Measurements from ENCODE around the gene PIP5K1B.

The PIP5K1B gene

DNA sequence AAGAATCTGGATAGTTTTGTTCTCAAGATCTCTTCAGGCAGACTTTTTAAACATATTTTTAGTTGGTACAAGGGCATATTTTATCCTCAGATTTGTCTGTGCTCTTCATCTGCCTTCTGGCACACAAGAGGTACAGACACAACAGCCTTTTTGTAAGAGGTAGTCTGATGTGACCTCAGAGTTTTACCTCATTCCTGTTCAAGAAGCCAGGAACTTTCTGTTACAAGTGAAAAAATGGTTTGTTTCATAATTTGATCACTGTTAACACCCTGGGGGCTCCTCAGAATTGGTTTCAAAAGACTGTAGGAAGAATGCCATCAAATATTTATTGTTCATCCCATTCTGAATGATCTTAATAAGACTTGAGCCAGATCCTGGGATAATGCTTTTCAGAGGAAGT lies 172.2 kb downstream of the PIP5K1B start:
- H3K4me3 Mint-ChIP-seq: no peak overlapping the region
- no peaks in the 10 kb centered on the region for H3K9me3 Mint-ChIP-seq
- H3K27ac Mint-ChIP-seq: no peak overlapping the region
- peaks cover 4% of the 10 kb centered on the region for H3K27me3 Mint-ChIP-seq (ENCODE audit: low read depth)
- peaks cover 3% of the 10 kb centered on the region for H3K36me3 Mint-ChIP-seq (ENCODE audit: low read depth)
- H3K4me1 Mint-ChIP-seq (ENCODE audit: low read depth): no peaks in the 10 kb centered on the region

GRCh38 chr9:68878450-68878849 lies 173.4 kb downstream of the PIP5K1B start:
- H3K9me3 Mint-ChIP-seq: no peaks in the 10 kb centered on the region
- H3K36me3 Mint-ChIP-seq (ENCODE audit: low read depth): peaks cover 3% of the 10 kb centered on the region
- H3K27me3 Mint-ChIP-seq (ENCODE audit: low read depth): peaks cover 4% of the 10 kb centered on the region
- no peak overlapping the region for H3K4me3 Mint-ChIP-seq
- no peak overlapping the region for H3K27ac Mint-ChIP-seq
- H3K4me1 Mint-ChIP-seq (ENCODE audit: low read depth): no peaks in the 10 kb centered on the region

- Mint-ChIP-seq H3K27me3 (ENCODE audit: low read depth) (peaks cover 4% of the 10 kb centered on the region), H3K27ac (no peak overlapping the region), H3K4me3 (no peak overlapping the region), H3K4me1 (ENCODE audit: low read depth) (peaks cover 9% of the 10 kb centered on the region), H3K36me3 (ENCODE audit: low read depth) (peaks cover 6% of the 10 kb centered on the region), H3K9me3 (no peaks in the 10 kb centered on the region)
Observed at GRCh38 chr9:68883224-68883623, 178.2 kb downstream of the PIP5K1B start.

- Mint-ChIP-seq H3K9me3 (no peaks in the 10 kb centered on the region), H3K27ac (peak overlapping the region; percentile 5), H3K36me3 (ENCODE audit: low read depth) (peaks cover 3% of the 10 kb centered on the region), H3K4me1 (ENCODE audit: low read depth) (peaks cover 13% of the 10 kb centered on the region), H3K4me3 (no peak overlapping the region), H3K27me3 (ENCODE audit: low read depth) (no peaks in the 10 kb centered on the region)
Observed at GRCh38 chr9:68887232-68887631, 182.2 kb downstream of the PIP5K1B start.

DNA sequence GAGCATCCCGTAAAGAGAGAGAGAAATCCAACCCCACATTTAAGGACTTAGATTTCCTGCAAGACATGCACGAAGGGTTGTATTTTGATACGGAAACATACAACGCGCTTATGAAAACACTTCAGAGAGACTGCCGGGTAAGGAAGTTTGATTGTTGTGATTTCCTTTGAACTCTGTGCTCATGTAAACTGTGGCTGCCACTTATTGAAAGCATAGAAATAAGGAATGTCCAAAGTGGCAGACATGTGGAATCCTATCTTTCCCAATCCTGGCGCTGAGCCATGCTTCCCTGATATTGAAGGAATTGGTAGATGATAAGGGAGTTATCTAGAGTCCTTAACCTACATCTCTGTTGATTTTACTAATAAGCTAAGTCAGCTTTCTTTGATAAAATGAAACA lies 189.5 kb downstream of the PIP5K1B start:
- peaks cover 48% of the 10 kb centered on the region for H3K4me1 Mint-ChIP-seq (ENCODE audit: low read depth)
- no peaks in the 10 kb centered on the region for H3K9me3 Mint-ChIP-seq
- H3K27ac Mint-ChIP-seq: peak overlapping the region; percentile 47
- H3K4me3 Mint-ChIP-seq: peak overlapping the region; percentile 69
- H3K36me3 Mint-ChIP-seq (ENCODE audit: low read depth): peaks cover 4% of the 10 kb centered on the region
- no peaks in the 10 kb centered on the region for H3K27me3 Mint-ChIP-seq (ENCODE audit: low read depth)

DNA sequence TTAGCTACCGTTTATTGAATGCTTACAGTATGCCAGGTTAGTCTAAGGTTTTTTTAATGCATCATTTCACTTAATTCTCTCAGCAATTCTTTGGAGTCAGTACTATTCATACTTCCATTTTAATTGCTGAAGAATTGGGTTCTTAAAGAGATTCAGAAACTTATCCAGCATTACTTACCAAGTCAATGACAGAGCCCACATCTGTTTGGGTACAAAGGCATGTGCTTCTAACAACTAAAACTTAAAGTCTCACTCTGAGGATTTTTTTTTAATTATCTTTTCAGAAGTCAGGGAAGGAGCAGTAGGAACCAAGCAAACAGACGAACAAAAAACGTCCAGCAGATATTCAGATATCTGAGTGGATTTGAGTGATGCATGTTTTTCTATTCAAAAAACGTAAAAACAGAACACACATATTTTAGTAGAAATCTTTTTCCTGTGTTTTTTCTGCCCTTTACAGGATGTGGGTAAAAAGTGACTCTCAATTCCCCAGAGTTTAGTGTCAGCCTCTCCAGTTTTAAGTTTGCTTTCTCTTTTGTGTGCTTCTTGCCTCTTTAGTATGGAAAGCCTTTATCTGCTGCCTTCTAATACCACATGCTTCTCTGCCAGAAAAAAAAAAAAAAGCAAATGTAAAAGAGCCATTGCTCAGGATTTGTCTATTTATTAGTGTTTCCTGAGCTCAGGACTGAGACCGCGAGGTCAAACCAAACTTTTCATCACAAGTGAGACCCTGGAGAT lies 190.9 kb downstream of the PIP5K1B start:
- peaks cover 4% of the 10 kb centered on the region for H3K36me3 Mint-ChIP-seq (ENCODE audit: low read depth)
- no peaks in the 10 kb centered on the region for H3K27me3 Mint-ChIP-seq (ENCODE audit: low read depth)
- peak overlapping the region; percentile 74 for H3K4me3 Mint-ChIP-seq
- peak overlapping the region; percentile 88 for H3K27ac Mint-ChIP-seq
- no peaks in the 10 kb centered on the region for H3K9me3 Mint-ChIP-seq
- H3K4me1 Mint-ChIP-seq (ENCODE audit: low read depth): peaks cover 48% of the 10 kb centered on the region

- no peaks in the 10 kb centered on the region for H3K9me3 Mint-ChIP-seq
- peak overlapping the region; percentile 88 for H3K27ac Mint-ChIP-seq
- H3K4me3 Mint-ChIP-seq: peak overlapping the region; percentile 74
- peaks cover 4% of the 10 kb centered on the region for H3K36me3 Mint-ChIP-seq (ENCODE audit: low read depth)
- H3K27me3 Mint-ChIP-seq (ENCODE audit: low read depth): no peaks in the 10 kb centered on the region
- H3K4me1 Mint-ChIP-seq (ENCODE audit: low read depth): peaks cover 48% of the 10 kb centered on the region
Observed at GRCh38 chr9:68896486-68896885, 191.4 kb downstream of the PIP5K1B start.

GRCh38 chr9:68897577-68898145 lies 192.6 kb downstream of the PIP5K1B start:
- H3K4me1 Mint-ChIP-seq (ENCODE audit: low read depth): peaks cover 48% of the 10 kb centered on the region
- no peaks in the 10 kb centered on the region for H3K9me3 Mint-ChIP-seq
- peaks cover 4% of the 10 kb centered on the region for H3K36me3 Mint-ChIP-seq (ENCODE audit: low read depth)
- H3K27me3 Mint-ChIP-seq (ENCODE audit: low read depth): no peaks in the 10 kb centered on the region
- no peak overlapping the region for H3K27ac Mint-ChIP-seq
- no peak overlapping the region for H3K4me3 Mint-ChIP-seq

- H3K27me3 Mint-ChIP-seq (ENCODE audit: low read depth): no peaks in the 10 kb centered on the region
- H3K4me3 Mint-ChIP-seq: no peak overlapping the region
- H3K36me3 Mint-ChIP-seq (ENCODE audit: low read depth): peaks cover 3% of the 10 kb centered on the region
- peaks cover 46% of the 10 kb centered on the region for H3K4me1 Mint-ChIP-seq (ENCODE audit: low read depth)
- H3K27ac Mint-ChIP-seq: peak overlapping the region; percentile 0
- H3K9me3 Mint-ChIP-seq: no peaks in the 10 kb centered on the region
Observed at GRCh38 chr9:68898781-68899439, 193.9 kb downstream of the PIP5K1B start.

DNA sequence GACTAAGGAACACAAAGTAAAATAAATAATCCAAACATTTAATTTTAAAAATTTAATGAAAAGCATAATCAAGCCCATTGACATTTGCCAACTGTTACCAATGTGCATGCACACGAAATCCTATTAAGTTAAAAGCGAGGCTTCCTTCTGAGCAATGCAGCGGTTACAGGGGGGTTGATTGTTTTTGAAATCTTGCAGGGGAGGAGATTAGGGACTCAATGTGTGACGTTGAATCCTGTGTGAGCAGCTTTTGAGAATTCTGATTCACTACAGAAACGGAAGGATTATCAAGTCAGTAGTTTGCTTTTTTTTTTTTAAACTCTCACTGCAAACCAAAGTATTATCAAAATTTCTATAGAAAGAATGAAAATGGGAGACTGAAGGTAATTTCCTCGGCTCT lies 199.4 kb downstream of the PIP5K1B start:
- Mint-ChIP-seq H3K9me3 (no peaks in the 10 kb centered on the region), H3K27ac (no peak overlapping the region), H3K36me3 (ENCODE audit: low read depth) (peaks cover 2% of the 10 kb centered on the region), H3K27me3 (ENCODE audit: low read depth) (no peaks in the 10 kb centered on the region), H3K4me1 (ENCODE audit: low read depth) (peaks cover 14% of the 10 kb centered on the region), H3K4me3 (no peak overlapping the region)

DNA sequence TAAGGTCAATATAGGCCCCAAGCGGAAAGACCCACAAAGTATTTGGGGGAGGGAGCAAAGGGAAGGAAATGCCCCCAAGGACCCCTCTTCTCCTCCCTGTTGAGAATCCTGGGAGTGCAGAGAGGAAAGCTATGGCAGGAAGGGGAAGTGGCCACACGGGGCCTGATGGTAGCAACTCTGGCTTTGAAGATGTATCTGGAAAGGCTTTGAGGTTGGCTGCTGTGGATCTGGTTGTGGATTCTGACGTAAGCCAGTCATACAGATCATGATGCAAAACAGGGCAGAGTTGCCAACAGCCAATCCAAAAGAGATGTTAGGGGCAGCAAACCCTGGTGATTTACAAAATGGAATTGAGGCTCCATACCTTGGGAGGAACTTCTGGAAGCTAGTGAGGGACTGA lies 200.1 kb downstream of the PIP5K1B start:
- Mint-ChIP-seq H3K4me3 (no peak overlapping the region), H3K4me1 (ENCODE audit: low read depth) (peaks cover 14% of the 10 kb centered on the region), H3K36me3 (ENCODE audit: low read depth) (peaks cover 2% of the 10 kb centered on the region), H3K27me3 (ENCODE audit: low read depth) (no peaks in the 10 kb centered on the region), H3K9me3 (no peaks in the 10 kb centered on the region), H3K27ac (no peak overlapping the region)

- Mint-ChIP-seq H3K4me3 (no peak overlapping the region), H3K9me3 (no peaks in the 10 kb centered on the region), H3K36me3 (ENCODE audit: low read depth) (peaks cover 4% of the 10 kb centered on the region), H3K27me3 (ENCODE audit: low read depth) (no peaks in the 10 kb centered on the region), H3K27ac (no peak overlapping the region), H3K4me1 (ENCODE audit: low read depth) (peaks cover 23% of the 10 kb centered on the region)
Observed at GRCh38 chr9:68907910-68908309, 202.9 kb downstream of the PIP5K1B start.

- H3K27ac Mint-ChIP-seq: no peak overlapping the region
- no peaks in the 10 kb centered on the region for H3K9me3 Mint-ChIP-seq
- peaks cover 3% of the 10 kb centered on the region for H3K36me3 Mint-ChIP-seq (ENCODE audit: low read depth)
Observed at GRCh38 chr9:68912561-68912960, 207.5 kb downstream of the PIP5K1B start.

GRCh38 chr9:68913054-68913453 lies 208.0 kb downstream of the PIP5K1B start:
- H3K27me3 Mint-ChIP-seq (ENCODE audit: low read depth): no peaks in the 10 kb centered on the region
- peaks cover 3% of the 10 kb centered on the region for H3K36me3 Mint-ChIP-seq (ENCODE audit: low read depth)
- H3K4me3 Mint-ChIP-seq: no peak overlapping the region
- H3K4me1 Mint-ChIP-seq (ENCODE audit: low read depth): peaks cover 20% of the 10 kb centered on the region
- H3K27ac Mint-ChIP-seq: no peak overlapping the region
- H3K9me3 Mint-ChIP-seq: no peaks in the 10 kb centered on the region

More at GRCh38 chr9:68912561-68912960, 207.5 kb downstream of the PIP5K1B start:
- Mint-ChIP-seq H3K4me1 (ENCODE audit: low read depth) (peaks cover 20% of the 10 kb centered on the region), H3K27me3 (ENCODE audit: low read depth) (no peaks in the 10 kb centered on the region), H3K4me3 (no peak overlapping the region)

GRCh38 chr9:68914751-68915150 lies 209.7 kb downstream of the PIP5K1B start:
- H3K27ac Mint-ChIP-seq: no peak overlapping the region
- H3K9me3 Mint-ChIP-seq: no peaks in the 10 kb centered on the region
- H3K4me3 Mint-ChIP-seq: no peak overlapping the region
- no peaks in the 10 kb centered on the region for H3K27me3 Mint-ChIP-seq (ENCODE audit: low read depth)
- peaks cover 3% of the 10 kb centered on the region for H3K36me3 Mint-ChIP-seq (ENCODE audit: low read depth)
- H3K4me1 Mint-ChIP-seq (ENCODE audit: low read depth): peaks cover 25% of the 10 kb centered on the region
